ENCODE results near the gene SLC13A4.

Gene SLC13A4

DNA sequence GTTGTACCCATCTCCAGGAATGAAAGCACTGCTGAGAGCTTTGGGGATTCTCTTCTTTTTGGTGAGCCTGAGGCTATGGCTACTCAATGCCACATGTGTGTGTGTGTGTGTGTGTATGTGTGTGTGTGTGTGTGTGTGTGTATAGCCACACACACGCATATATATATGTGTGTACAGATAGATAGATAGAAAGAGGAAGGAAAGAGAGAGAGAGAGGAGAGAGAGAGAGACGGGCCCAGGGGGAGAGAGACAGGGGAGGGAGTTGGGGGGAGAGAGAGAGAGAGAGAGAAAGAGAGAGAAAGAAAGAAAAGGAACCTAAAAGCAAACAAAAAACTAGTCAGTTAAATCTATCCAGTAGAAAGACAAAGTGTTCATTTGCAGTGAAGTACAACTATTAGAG lies 8.3 kb downstream of the SLC13A4 start:
- no peak for DNase-seq (ENCODE audit: low read depth in 2 of 2)

- DNase-seq (ENCODE audit: low read depth in 2 of 2), result no peak
These were observed 9.1 kb downstream of the SLC13A4 start for GRCh38 chr7:135718794-135719437.

- DNase-seq (ENCODE audit: low read depth in 2 of 2), result no peak
These were observed 9.8 kb downstream of the SLC13A4 start for GRCh38 chr7:135718219-135718618.

DNA sequence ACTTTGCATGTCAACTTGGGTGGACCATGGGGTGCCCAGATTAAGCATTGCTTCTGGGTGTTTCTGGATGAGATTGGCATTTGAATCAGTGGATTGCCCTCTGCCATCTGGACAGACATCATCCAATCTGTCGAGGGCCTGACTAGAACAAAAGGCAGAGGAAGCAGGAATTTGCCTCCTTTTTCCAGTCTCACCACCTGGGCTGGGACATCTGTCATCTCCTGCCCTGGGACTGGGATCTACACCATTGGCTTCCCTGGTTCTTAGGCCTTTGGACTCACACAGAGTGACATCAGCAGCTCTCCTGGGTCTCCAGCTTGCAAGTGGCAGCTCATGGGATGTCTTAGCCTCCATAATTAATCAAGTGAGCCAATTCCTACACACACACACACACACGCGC lies 10.3 kb downstream of the SLC13A4 start:
- no peak for DNase-seq (ENCODE audit: low read depth in 2 of 2)

- no peak for DNase-seq (ENCODE audit: low read depth in 2 of 2)
These were observed 11.2 kb downstream of the SLC13A4 start for GRCh38 chr7:135716677-135717238.

GRCh38 chr7:135715673-135716072 lies 12.3 kb downstream of the SLC13A4 start:
- no peak for DNase-seq (ENCODE audit: low read depth in 2 of 2)

- DNase-seq (ENCODE audit: low read depth in 2 of 2), result no peak
These were observed 12.9 kb downstream of the SLC13A4 start for GRCh38 chr7:135715055-135715522.

GRCh38 chr7:135714534-135715009 lies 13.4 kb downstream of the SLC13A4 start:
- DNase-seq (ENCODE audit: low read depth in 2 of 2), result no peak

GRCh38 chr7:135713836-135714470 lies 14.0 kb downstream of the SLC13A4 start:
- DNase-seq (ENCODE audit: low read depth in 2 of 2), result no peak

DNA sequence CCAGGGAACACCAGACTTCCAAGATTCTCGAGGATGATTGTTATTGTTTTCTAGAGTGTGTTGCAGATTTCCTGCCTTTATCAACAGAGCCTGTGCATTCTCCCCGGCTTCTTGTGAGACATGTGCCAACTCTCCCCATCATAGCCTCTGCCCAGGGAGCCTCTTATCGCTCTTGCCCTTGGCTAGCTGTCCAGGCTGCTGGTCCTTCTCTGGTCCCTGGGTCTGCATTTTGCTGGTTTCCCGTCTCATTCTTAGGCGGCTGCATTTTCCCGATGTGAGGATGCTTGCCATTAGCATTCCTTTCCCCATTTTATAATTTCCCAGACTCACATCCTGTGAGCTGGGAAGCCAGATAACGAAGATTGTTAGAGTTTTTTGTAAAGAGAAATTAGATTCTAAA lies 15.2 kb downstream of the SLC13A4 start:
- no peak for DNase-seq (ENCODE audit: low read depth in 2 of 2)

DNA sequence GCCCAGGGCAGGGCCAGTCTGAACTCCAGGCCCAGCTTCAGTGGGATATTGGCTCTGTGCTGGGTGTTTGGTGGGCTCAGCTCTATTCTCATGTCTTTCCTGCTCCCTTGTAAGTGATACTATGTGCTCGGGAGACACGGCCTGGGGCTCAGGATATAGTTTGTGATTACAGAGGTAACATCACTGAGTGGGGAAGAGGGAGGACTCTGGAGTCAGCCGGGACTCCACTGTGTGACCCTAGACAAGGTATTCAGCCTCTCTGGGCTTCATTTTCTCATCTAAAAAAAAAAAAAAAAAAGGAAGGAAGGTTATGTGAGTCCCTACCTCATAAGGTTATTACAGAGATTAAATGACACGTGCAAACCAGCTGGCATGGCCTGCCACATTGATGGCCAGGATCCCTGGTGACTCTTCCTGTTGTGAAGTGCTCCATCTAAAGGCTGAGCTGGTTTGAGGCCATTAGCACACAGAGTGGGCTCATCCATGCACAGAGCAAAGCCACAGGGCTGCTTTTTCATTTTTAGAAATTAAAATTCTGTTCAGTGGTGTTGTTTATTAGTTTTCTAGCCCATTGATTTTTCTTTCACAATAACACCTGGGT lies 15.7 kb downstream of the SLC13A4 start:
- DNase-seq (ENCODE audit: low read depth in 2 of 2), result no peak

DNA sequence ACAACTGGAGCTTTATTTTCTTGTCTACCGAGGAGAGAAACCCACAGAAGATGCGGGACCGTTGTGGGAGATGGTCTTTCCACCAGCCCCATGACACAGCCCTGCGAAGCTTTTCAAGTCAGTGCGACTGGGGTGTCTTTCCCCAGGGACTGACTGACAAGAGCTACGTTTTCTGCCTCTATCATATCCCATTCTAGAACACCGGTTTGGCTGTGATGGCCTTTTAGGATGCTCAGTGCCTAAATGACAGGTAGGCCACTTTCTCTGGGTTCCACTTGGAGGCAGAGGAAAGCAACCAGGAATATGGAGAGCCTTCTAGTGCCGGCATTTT lies 16.9 kb downstream of the SLC13A4 start:
- no peak for DNase-seq (ENCODE audit: low read depth in 2 of 2)

- no peak for DNase-seq (ENCODE audit: low read depth in 2 of 2)
These were observed 17.4 kb downstream of the SLC13A4 start for GRCh38 chr7:135710417-135711138.

- no peak for DNase-seq (ENCODE audit: low read depth in 2 of 2)
These were observed 18.5 kb downstream of the SLC13A4 start for GRCh38 chr7:135709508-135709907.

GRCh38 chr7:135708041-135708440 lies 19.9 kb downstream of the SLC13A4 start:
- DNase-seq (ENCODE audit: low read depth in 2 of 2), result no peak

DNA sequence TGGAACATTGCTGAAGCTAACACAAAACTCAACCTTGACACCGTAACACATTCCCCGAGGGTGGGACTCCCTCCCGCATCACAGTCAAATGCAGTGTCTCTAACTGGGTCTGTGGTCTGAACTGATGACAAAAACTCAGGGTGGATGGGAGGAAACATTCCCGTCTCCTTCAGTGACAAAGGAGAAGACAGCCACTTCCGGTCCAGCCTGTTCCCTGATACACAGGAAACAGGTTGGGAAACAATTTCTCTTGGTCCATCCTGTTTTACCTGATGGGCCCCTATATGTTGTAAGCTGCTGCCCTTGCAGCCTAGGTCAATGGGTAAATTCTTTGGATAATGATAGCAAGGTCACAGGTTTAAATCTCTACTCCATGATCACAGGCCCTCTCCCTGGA lies 20.4 kb downstream of the SLC13A4 start:
- no peak for DNase-seq (ENCODE audit: low read depth in 2 of 2)

GRCh38 chr7:135706858-135707569 lies 21.0 kb downstream of the SLC13A4 start:
- DNase-seq (ENCODE audit: low read depth in 2 of 2), result no peak

- DNase-seq (ENCODE audit: low read depth in 2 of 2), result no peak
These were observed 21.8 kb downstream of the SLC13A4 start for GRCh38 chr7:135706038-135706742.

DNA sequence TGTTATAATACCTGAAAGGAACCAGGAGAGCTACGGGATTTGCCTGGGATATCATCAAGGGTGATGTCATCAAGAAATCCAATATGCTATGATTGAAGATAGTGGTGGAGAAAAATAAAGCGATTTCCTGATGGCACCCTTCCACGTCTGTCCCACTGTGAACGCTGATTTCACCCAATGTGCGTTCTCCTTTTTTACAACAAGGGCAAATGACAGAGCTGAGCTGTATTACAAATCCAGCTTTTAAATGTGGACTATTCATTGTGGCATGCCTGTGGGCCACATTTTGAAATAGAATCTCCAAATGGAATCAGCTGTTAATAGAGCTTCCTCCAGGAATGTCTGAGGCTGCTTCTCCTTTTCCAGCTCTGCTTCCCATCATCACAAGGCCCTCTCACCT lies 23.3 kb downstream of the SLC13A4 start:
- no peak for DNase-seq (ENCODE audit: low read depth in 2 of 2)

DNA sequence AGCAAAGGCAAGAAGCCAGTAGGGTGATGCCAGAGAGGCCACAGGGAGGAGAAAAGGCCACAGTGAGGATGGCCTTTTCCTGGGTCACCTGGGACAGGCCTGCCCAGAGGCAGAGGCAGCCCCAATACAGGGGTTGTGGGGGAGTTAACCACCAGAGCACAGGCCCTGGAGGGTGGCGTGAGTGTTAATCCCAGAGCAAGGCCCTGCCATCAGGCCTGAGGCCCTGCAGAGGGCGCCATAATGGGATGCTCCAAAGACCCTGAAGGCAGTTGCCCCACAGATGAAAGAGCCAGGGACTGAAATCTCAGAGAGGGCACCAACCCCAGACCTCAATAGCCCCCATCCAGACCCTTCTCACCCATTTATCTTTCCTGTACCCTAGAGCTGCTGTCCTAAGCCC lies 23.9 kb downstream of the SLC13A4 start:
- DNase-seq (ENCODE audit: low read depth in 2 of 2), result no peak
